Stimulated activated CD4-positive, alpha-beta T cell treated with anti-CD3 and anti-CD28 coated beads, TNF-alpha, amount 100 ng/mL, for 48 hours (primary cell): ENCODE results near the gene CDA.

Experiments used
- DNase-seq, 3 donors: peaks; one replicate each; pipeline ENCODE4 v3.0.0-alpha.2; 2020; ENCODE audit warnings: low read depth in 3 of 3

The CDA gene

GRCh38 chr1:20648946-20649345, 60.0 kb downstream of the CDA start:
- DNase-seq: no peak

DNA sequence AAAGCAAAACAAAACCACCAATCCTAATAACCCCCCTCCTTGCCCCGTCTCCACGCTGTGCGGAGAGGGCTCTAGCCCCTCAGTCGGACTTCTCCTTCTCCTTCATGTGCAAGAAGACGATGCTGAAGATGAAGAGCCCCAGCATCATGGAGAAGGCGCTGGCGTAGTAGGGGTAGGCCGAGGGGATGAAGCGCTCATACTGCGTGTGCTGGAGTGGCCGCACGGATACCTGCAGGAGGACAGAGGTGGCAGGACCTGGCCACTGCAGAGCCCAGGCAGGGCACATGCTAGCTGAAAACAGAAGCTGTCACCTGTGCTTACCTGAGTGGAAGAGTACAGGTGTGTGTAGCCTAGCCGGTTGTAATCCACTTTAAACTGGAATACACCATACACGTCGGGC, 63.4 kb downstream of the CDA start:
- DNase-seq: no peak

GRCh38 chr1:20654104-20654690, 65.3 kb downstream of the CDA start:
- DNase-seq: no peak

DNA sequence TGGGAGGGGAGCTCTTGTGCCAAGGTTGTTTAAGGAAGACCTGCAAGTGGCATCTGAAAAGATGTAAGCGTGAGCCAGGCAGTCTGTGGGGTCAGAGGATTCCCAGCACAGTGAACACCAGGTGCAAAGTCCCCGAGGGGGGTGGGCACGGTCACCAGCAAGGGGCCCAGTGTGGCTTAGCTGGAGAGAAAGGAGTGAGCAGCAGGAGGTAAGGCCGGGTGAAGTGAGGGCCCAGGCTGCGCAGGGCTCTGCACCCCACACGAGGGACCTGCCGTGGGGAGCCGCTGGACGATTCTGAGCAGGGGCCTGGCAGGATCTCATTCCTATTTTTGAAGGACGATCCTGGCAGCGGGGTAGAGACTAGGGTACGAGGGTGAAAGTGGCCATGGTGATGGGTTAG, 68.1 kb downstream of the CDA start:
- DNase-seq: no peak

DNA sequence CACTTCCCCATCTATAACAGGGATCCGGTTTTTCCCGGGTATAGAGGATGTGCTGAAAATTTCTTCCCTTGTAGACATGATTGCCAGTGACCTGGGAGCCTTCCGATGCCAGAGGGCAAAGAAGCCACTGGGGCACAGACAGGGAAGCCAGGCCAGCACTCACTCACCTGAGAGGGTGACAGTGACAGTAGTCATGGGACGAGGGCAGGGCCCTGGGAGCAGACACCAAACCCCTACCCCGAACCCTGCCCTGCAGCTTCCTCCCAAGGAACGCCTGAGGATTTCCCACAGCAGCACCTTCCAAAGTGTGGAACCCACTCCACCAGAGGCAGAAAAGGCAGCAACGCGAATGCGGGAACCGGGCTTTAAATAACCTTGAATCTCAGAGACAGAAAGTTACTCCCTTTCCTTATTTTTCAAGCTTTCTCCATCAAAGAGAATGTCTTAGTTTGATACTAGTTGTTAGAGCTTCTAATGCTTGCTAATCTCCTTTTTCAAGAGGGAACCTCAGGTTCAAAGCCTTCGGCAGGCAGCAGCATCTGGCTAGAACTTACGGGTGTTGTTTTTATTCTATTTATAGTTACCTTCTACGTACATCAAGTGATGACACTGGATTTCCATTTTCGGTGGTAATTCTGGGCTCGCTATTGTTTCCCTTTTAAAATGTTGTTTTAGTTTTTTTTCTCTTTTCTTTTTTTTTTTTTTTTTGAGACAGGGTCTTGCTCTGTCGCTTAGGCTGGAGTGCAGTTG, 69.4 kb downstream of the CDA start:
- no peak for DNase-seq

- no peak for DNase-seq
Observed at GRCh38 chr1:20660363-20660762, 71.5 kb downstream of the CDA start.

- no peak for DNase-seq
Observed at GRCh38 chr1:20660847-20661206, 71.9 kb downstream of the CDA start.

DNA sequence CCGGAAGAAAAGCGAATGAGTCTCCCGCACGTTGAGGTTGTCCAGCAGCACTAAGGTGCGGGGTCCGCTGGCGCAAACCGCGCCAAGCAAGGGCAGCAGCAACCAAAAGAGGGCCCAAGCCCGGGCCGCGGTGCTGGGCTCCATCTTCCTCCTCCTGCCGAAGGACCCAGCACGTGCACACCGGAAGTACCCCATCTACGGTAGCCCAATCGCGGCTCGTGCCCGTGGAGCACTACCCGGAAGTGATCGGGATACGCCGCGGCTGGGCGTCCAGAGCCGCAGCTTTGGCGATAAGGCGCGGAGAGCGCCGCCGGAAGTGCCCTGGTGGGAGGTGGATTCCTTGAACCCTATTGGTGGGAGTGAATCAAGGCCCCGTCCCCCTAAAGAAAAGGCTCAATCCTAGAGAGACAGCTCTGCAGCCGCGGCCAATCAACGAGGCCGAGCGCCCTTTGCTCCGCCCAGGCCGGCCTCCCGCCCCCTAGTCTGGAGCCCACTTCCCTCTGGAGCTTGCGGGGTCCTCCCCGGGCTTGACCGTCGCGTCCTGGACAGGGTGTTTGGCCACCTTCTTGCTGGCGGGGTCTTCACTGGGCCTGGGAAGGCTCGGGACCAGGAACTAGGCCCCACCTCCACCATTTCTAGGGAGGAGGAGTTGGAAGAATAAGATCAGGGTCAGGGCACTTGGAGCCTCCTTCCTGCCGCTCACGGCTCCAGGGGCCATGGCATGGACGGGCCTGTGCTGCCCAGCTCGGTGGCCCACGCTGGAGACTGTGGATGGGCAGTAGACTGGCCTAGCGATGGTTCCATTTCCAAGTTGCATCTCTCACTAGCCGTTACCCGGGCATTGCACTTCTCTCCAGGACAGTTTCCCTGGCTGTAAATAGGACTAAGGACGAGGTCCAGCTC, 72.6 kb downstream of the CDA start, which contains the start of gene DDOST:
Gene DDOST, minus strand, starts transcription at position 163 of the 903 bp plus-strand sequence. Its CDS starts 19 bp downstream, at position 144.
- peak; percentile 89 to 94 (median 90) for DNase-seq

DNA sequence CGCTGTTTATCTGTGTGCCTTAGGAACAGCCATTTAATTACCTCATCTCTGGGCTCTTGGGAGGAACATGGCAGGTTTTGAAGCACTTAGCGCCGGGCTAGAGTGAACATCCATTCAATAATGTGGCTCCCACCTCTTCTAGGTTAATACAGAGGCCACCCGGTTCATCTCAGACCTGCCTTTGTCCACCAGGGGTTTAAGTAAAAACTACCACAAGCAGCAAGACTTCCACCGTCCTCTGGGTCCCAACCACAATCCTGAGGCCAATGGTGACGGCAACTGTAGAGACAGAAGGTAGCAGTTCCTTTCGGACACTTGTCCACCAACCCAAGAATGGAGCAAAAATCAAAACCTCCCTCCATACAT, 73.2 kb downstream of the CDA start:
- no peak for DNase-seq

DNA sequence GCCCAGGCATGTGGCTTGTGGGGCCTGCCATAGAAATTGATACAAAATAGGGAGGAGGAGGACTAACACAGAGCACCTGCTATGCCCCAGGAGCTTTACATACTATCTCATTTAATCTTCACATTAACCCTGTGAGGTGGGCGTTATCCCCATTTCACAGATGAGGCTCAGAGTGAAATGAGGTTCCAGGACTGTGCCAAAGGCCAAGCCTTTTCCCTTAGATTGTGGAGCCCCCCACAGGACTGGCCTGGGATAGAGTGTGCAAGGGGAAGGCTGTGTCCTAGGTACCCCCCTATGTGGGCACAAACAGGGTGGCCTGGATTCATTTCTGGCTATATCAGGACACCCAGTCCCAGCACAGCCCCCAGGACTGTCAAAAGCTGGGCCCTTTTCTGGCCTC, 74.5 kb downstream of the CDA start:
- no peak for DNase-seq

- no peak for DNase-seq
Observed at GRCh38 chr1:20663969-20664715, 75.2 kb downstream of the CDA start.

DNA sequence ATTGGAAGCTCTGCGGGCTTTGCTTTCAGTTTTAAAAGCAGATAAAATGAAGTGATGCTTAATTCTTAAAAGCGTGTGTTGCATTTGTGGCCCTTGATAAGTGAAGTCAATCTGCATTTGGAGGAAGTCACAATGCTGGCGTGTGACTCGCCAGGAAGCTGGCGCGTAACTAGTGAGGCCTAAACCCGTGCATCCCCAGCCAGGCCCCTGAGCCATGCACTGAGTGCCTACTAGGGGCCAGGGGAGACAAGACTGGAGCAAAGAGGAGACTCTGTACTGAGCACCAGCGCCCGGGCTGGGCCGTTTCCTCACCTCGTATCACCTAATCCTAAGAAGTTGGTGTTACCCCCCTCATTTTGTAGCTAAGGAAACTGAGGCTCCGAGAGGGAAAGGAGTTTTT, 76.8 kb downstream of the CDA start:
- no peak for DNase-seq

- no peak for DNase-seq
Observed at GRCh38 chr1:20666146-20666545, 77.2 kb downstream of the CDA start.

GRCh38 chr1:20666804-20667203, 77.9 kb downstream of the CDA start:
- DNase-seq: no peak
